GM18907 (cell line): ENCODE results near the gene ABI1.
"Not testable (repeated sequence)": the region's sequence is repeated elsewhere in the genome, so short reads cannot be mapped to it uniquely, and the experiment has no call there.

Experiments
- ATAC-seq: cut with Tn5 transposase; IDR thresholded peaks from one replicate; pipeline ENCODE4 v1.9.1; 2021; ENCODE audit warnings: mild to moderate bottlenecking, moderate library complexity; ENCODE audit not compliant: unreplicated experiment

Gene ABI1

DNA sequence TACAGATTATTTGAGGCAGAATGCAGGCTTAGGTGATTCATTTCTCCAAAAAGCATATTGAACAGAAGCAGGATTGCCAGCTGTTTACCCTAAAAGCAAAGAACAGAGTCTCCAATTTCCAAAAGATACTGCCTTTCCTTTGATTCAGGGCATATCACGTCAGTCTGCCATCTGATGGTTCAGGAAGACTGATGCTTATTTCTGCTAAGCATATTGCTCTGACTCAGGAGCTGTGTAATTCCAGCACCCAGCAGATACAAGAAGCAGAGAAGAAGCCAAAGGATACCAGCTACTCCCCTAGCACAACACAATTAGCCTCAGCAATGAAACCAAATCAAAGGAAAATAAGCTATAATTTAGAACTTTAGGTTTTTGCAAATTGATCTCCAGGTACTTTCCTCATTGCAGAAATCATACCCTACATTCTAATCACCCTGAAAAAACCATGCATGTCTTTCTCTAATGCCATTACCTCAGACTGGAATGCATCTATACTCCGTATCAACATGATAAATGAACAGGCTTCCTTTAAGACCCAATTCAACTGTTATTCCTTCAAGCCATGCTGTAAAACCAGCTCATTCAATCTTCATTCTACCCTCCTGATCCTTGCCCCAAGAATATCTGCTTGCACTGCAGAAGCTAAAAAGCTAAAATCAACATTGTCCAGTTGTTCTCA lies 55.1 kb downstream of the ABI1 start:
- ATAC-seq, result no peak

DNA sequence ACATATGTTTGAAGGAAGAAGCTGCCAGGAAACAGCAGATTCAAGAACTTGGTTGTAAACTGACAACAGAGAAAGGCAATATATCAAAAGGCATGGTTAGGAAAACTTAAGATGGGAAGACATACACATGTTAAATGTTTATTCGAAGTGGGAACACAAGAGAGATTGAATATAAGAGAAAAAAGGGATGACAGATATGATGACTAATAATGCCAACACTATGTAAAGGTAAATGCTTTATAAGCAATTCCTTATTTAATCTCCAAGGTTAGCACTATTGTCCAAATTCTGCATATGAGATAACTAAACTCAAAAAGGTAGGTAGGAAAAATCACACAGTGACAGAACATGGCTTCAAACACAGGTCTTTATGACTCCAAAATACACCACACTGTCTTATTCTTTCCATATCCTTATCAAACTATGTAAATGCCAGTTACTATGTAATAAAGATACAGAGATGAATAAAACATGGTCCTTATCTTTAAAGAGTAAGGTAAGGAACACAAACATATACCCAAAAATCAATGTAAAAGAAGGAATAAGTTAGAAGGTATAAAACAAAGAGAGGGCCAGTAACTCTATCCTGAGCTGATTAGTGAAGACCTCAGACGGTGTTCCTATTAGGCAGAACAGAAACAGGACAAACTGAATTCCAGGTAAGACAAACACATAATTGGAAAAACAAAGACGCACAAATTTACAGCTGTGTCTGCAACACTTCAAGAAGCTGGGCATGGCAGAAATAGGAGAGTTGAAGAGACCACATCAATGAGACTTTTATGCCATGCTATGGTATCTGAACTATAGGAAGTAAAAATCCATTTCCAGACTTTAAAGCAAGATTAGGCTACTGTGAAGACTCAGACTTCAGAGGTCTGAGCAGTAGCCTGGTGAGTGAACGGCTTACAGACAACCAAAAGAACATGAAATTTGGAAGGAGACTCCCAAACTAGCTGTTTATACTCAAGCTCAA lies 56.1 kb downstream of the ABI1 start:
- no peak for ATAC-seq

DNA sequence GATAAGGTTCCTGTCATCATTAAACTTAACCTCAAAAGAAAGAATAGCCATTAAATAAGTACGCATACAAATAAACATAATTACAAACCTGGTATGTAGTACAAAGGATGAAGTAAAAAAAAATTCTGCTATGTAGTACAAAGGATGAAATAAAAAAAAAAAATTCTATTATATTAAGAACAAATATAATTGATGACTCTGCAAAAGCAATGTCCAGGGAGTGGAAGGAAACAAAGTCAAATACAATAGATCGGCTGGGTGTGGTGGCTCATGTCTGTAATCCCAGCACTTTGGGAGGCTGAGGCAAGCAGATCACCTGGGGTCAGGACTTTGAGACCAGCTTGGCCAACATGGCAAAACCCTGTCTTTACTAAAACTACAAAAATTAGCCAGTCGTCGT lies 56.9 kb downstream of the ABI1 start:
- no peak for ATAC-seq

- ATAC-seq, result no peak
Measured at GRCh38 chr10:26802527-26802926, 58.2 kb downstream of the ABI1 start.

- ATAC-seq, result no peak
Measured at GRCh38 chr10:26801831-26802230, 58.9 kb downstream of the ABI1 start.

GRCh38 chr10:26801274-26801673 lies 59.5 kb downstream of the ABI1 start:
- no peak for ATAC-seq

- no peak for ATAC-seq
Measured at GRCh38 chr10:26800468-26800867, 60.3 kb downstream of the ABI1 start.

- ATAC-seq, result peak; percentile 53
Measured at GRCh38 chr10:26799342-26799741, 61.4 kb downstream of the ABI1 start.

- no peak for ATAC-seq
Measured at GRCh38 chr10:26798298-26798697, 62.5 kb downstream of the ABI1 start.

GRCh38 chr10:26797340-26797739 lies 63.4 kb downstream of the ABI1 start:
- no peak for ATAC-seq

DNA sequence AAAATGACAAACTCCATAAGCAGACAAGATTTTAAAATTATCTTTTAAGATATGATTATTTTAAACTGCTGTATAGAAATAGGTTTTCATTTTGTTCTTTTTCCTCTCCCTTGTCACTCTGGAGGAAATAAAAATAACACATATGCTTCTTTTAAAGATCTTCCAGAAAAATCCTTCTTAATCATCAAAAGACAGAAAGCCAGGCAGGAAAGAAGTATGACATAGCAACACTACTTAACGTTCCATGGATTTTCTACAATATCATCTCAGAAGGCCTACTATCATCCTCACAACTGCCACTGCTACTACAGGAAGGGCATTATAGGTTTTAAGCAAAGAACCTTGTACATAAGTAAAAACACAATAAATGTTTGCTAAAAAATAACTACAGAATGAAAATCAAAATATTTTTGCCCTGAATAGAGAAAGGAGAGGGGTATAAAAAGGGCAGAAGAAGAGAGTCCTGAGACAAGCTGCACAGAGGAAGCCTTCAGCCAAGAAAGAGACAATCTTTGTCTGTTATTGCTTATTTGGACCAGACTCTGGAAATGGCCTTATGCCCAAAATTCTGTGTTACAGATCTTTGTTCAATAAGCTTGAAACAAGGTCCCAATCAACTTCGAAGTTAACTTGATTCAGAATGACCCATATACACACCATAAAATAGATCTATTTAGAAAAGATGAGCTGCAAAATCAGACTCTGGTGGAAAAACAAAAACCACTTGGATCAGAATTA lies 67.8 kb downstream of the ABI1 start:
- ATAC-seq, result no peak

DNA sequence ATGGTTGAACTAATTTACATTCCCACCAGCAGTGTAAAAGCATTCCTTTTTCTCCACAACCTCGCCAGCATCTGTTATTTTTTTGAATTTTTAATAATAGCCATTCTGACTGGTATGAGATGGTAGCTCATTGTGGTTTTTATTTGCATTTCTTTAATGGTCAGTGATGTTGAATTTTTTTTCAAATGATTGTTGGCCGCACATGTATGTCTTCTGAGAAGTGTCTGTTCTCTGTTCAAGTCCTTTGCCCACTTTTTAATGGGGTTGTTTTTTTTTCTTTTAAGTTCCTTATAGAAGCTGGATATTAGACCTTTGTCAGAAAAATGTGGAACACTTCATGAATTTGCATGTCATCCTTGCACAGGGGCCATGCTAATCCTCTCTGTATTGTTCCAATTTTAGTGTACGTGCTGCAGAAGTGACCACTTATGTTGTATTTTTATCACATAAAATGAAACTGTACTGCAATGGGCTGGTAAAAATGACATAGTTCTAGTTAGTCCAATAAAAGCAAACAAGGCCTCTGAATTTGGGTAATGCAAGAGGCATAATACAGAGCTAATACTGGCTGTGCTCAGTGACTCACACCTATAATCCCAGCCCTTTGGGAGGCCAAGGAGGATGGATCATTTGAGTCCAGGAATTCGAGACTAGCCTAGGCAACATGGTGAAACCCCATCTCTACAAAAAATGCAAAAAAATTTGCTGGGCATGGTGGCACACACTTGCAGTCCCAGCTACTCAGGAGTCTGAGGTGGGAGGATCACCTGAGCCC lies 70.3 kb downstream of the ABI1 start:
- no peak for ATAC-seq

DNA sequence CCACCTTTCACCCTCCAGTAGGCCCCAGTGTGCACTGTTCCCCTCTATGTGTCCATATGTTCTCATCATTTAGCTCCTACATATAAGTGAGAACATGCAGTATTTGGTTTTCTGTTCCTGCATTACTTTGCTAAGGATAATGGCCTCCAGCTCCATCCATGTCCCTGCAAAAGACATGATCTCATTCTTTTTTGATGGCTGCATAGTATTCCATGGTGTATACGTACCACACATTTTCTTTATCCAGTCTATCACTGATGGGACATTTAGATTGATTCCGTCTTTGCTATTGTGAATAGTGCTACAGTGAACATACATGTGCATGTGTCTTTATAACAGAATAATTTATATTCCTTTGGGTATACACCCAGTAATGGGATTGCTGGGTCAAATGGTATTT lies 71.0 kb downstream of the ABI1 start:
- ATAC-seq, result not testable (repeated sequence)

- ATAC-seq, result no peak
Measured at GRCh38 chr10:26787362-26787761, 73.4 kb downstream of the ABI1 start.

- peak; percentile 11 for ATAC-seq
Measured at GRCh38 chr10:26781797-26782196, 79.0 kb downstream of the ABI1 start.

DNA sequence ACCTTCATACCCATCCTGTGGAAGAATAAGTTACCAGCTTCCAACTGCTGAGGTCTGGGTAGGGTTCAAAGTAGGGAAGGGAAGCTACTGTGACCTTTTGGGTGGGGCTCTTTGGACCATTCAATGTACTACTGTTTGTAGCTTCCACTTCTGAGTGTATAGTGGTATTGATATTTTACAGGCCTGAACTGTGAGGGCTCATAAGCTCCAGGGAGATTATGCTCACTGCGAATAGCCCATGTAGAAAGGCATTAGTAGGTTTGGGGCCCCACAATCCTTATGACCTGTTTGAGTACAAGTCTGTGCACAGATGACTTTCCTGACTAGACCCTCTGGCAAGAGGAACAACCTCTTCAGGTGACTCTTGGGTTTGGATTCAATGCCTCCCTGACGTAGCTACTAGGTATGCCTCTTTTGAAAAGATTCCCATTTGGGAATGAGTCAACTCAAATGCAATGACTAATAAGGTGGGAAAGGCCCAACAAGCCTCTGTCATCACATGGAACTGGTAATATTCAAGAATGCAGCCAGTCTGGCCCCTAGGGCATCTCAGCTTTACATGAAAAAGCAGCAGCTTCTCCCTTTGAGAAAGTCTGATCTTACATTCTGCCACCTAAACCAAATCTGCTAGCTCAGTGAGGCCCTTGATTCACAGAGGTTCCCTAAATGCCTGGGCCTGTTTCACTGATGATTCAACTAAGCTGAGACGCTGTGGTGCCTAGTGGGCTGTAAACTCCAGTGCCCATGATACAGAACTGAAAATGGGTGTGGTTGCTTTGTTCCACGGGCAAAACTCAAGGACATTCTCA lies 79.8 kb downstream of the ABI1 start:
- ATAC-seq, result peak; percentile 74

DNA sequence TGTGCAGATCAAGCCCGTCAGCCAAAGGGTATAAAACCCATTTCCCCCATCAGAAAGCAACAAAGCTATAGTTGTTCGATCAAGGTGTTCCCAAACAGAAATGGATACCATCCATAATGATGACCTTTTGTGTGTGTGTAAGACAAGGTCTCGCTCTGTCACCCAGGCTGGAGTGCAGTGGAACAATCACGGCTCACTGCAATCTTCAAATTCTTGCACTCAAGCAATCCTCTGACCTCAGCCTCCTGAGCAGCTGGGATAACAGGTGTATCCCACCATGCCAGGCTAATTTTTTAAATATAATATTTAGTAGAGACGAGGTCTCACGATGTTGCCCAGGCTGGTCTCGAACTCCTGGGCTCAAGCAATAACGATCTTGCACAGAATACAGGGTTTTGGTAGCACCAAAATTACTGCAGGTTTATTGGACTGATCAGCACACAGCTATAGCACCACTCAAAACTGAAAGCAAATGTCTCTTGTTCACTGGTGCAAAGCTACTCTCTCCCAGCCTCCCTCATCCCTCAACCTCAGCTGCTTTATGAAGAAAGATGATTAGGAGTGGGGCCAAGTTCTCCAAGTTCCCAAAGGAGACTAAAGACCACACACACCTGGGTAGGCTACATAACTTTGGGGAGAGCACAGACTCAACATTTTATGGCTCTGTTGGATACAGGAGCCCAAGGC lies 80.5 kb downstream of the ABI1 start:
- ATAC-seq, result peak; percentile 29

DNA sequence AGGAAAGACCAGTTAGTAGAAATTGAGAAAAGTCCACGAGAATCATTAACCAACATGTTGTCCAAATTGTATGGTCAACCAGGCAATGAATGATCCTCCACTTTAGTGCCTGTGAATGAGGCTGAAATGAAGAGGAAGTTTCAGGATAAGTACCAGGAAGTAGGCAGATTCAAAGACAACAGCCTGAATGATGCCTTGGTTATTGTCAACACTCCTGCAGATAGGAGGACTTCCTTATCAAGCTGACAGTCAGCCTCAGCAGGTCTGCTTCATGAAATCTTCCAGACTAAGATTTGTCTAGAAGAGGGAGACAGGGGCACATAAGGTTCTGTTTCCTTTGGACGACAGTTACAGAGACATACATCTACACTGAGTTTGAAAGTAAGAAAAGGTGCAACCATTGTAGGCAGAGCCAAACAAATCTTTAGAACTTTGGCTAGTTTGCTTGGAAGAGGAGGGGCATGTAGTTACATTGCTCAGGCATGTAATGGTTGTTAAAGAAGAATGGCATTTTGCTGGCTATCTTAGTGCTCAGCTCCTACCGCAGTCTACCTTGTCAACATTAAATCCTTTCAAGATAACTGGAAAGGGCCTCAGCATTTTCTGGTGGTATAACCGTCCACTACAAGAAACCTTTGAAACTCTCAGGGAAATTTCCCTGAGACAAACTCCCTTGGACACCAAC lies 81.4 kb downstream of the ABI1 start:
- ATAC-seq, result no peak

DNA sequence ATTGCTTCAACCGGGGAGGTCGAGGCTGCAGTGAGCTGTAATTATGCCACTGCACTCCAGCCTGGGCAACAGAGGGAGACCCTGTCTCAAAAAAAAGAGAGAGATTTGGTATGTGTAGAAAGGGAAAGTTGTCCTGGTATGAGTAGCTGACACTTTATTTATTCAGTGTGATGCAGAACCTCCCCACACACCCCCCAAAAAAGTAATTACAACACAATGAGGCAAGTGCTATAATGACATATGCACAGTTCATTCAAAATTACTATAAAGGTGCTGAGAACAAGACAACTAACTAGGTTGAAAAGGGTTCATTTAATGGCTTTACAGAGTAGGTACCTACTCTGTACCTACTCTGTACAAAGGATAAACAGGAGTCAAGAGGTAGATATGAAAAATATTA lies 83.1 kb downstream of the ABI1 start:
- ATAC-seq, result no peak
